H1 (cell line): Measurements from ENCODE around the gene LZTFL1. TPM values are rescaled to one million over a fixed set of nuclear protein-coding genes. Genes with fewer than 3 reads are reported as not detected.

ENCODE experiments used
- CTCF ChIA-PET: fragments of 300-600 bp; sonication (Branson Sonifier 250); formaldehyde crosslinking; loops from one replicate; lab custom pipeline; 2021; ENCODE audit not compliant: partially characterized antibody; lab: Charles Lee
- POLR2A ChIA-PET: fragments of 300-600 bp; sonication (Branson Sonifier 250); formaldehyde crosslinking; loops from one replicate; lab custom pipeline; 2021; ENCODE audit warnings: inconsistent platforms; ENCODE audit not compliant: partially characterized antibody; lab: Charles Lee
- DNase-seq, 2 experiments: peaks; one replicate each; pipeline versions ENCODE4 v3.0.0 to v3.0.0-alpha.2; 2010 to 2022; ENCODE audit warnings: low spot score in 2 of 2, low read depth in 1 of 2, mixed read lengths in 1 of 2
- FAIRE-seq: peaks from 2 replicates; lab custom pipeline; 2011; peaks lifted over from hg19 to GRCh38; lab: Jason Lieb, UNC
- H2AFZ ChIP-seq: 2 replicates; pipeline ENCODE4 v1.8.1; 2012; ENCODE audit warnings: low read length, inconsistent platforms
- H2AK5ac ChIP-seq: 2 replicates; pipeline ENCODE4 v1.6.1; 2013; ENCODE audit warnings: low read depth, low read length
- H2BK120ac ChIP-seq: replicated peaks from 2 replicates; pipeline ENCODE3; 2013; ENCODE audit warnings: low read depth, low read length, inconsistent platforms
- H2BK12ac ChIP-seq: 2 replicates; pipeline ENCODE4 v1.6.1; 2013; ENCODE audit warnings: low read depth, low read length
- H2BK15ac ChIP-seq: 2 replicates; pipeline ENCODE4 v1.6.1; 2013; ENCODE audit warnings: low read length
- H2BK20ac ChIP-seq: 2 replicates; pipeline ENCODE4 v1.6.1; 2013; ENCODE audit warnings: low read length
- H2BK5ac ChIP-seq: 2 replicates; pipeline ENCODE4 v1.6.1; 2013; ENCODE audit warnings: low read depth, low read length
- H3K14ac ChIP-seq: 2 replicates; pipeline ENCODE4 v1.6.1; 2013; ENCODE audit warnings: inconsistent platforms; ENCODE audit not compliant: insufficient read length
- H3K18ac ChIP-seq: 2 replicates; pipeline ENCODE4 v1.6.1; 2013; ENCODE audit warnings: low read length; ENCODE audit errors: extremely low read depth
- H3K23ac ChIP-seq: 2 replicates; pipeline ENCODE4 v1.6.1; 2013; ENCODE audit warnings: inconsistent platforms; ENCODE audit not compliant: insufficient read length
- H3K23me2 ChIP-seq: 2 replicates; pipeline ENCODE4 v1.6.1; 2013; ENCODE audit warnings: low read depth, low read length
- H3K27ac ChIP-seq: 2 replicates; pipeline ENCODE4 v1.6.1; 2011; ENCODE audit warnings: low read depth, low read length, inconsistent platforms
- H3K27me3 ChIP-seq, 4 experiments: replicated peaks in 1 of 4; 1 replicate in 1 of 4; 2 replicates in 3 of 4; pipeline versions ENCODE4 v1.6.1 to v1.8.1; 2011 to 2013; ENCODE audit warnings: low read length in 3 of 4, mild to moderate bottlenecking in 3 of 4, inconsistent platforms in 2 of 4, mixed read lengths in 2 of 4, moderate library complexity in 1 of 4; ENCODE audit not compliant: control insufficient read depth in 3 of 4, insufficient read depth in 3 of 4; ENCODE audit errors: extremely low read depth in 1 of 4
- H3K36me3 ChIP-seq, 4 experiments: 2 replicates each; pipeline versions ENCODE4 v1.6.1 to v1.8.1; 2011 to 2013; ENCODE audit warnings: mild to moderate bottlenecking in 4 of 4, low read length in 3 of 4, moderate library complexity in 2 of 4, control low read depth in 1 of 4, inconsistent platforms in 1 of 4; ENCODE audit not compliant: insufficient read depth in 4 of 4, control insufficient read depth in 2 of 4
- H3K4ac ChIP-seq: replicated peaks from 2 replicates; pipeline ENCODE3; 2013; ENCODE audit warnings: low read length, low read depth, mixed read lengths, inconsistent platforms; ENCODE audit not compliant: insufficient read length
- H3K4me1 ChIP-seq, 4 experiments: replicated peaks in 1 of 4; 1 replicate in 1 of 4; 2 replicates in 3 of 4; pipeline versions ENCODE4 v1.6.1 to v1.8.1; 2011 to 2013; ENCODE audit warnings: low read length in 3 of 4, inconsistent platforms in 2 of 4, mixed read lengths in 1 of 4; ENCODE audit not compliant: insufficient read depth in 4 of 4, control insufficient read depth in 3 of 4
- H3K4me2 ChIP-seq, 2 experiments: 2 replicates each; pipeline versions ENCODE4 v1.6.1 to v1.8.1; 2011 to 2013; ENCODE audit warnings: low read depth in 2 of 2, low read length in 2 of 2, control low read depth in 1 of 2, inconsistent platforms in 1 of 2, mild to moderate bottlenecking in 1 of 2; ENCODE audit not compliant: insufficient read depth in 1 of 2
- H3K4me3 ChIP-seq, 4 experiments: fragments of 200-600, 300-600 bp in 1 of 4; sonication (generic), shearing (Covaris generic), sonication (Bioruptor Twin) in 1 of 4; 2 replicates each; pipeline versions ENCODE4 v1.5.1 to v1.8.1; 2011 to 2016; ENCODE audit warnings: low read length in 4 of 4, low read depth in 3 of 4, control low read depth in 2 of 4, inconsistent platforms in 2 of 4, mild to moderate bottlenecking in 2 of 4, mixed read lengths in 1 of 4, moderate library complexity in 1 of 4; ENCODE audit not compliant: insufficient read depth in 2 of 4; ENCODE audit errors: extremely low read depth in 1 of 4
- H3K56ac ChIP-seq: replicated peaks from 2 replicates; pipeline ENCODE3; 2013; ENCODE audit warnings: low read depth, mild to moderate bottlenecking, mixed read lengths, low read length, inconsistent platforms; ENCODE audit not compliant: insufficient read length
- H3K79me1 ChIP-seq: 2 replicates; pipeline ENCODE4 v1.6.1; 2013; ENCODE audit warnings: low read depth, low read length, control low read depth
- H3K79me2 ChIP-seq, 2 experiments: 2 replicates each; pipeline versions ENCODE4 v1.6.1 to v1.8.1; 2012 to 2013; ENCODE audit warnings: low read length in 2 of 2, mild to moderate bottlenecking in 2 of 2, inconsistent platforms in 1 of 2; ENCODE audit not compliant: insufficient read depth in 2 of 2, control insufficient read depth in 1 of 2
- H3K9ac ChIP-seq, 4 experiments: replicated peaks in 1 of 4; 1 replicate in 1 of 4; 2 replicates in 3 of 4; pipeline versions ENCODE4 v1.6.1 to v1.8.1; 2011 to 2013; ENCODE audit warnings: low read depth in 3 of 4, low read length in 3 of 4, control low read depth in 2 of 4, mild to moderate bottlenecking in 2 of 4, moderate library complexity in 2 of 4, inconsistent platforms in 1 of 4; ENCODE audit errors: extremely low read depth in 1 of 4
- H3K9me3 ChIP-seq, 2 experiments: 2 replicates each; pipeline versions ENCODE4 v1.6.1 to v1.8.1; 2012 to 2013; ENCODE audit warnings: mild to moderate bottlenecking in 2 of 2, moderate library complexity in 2 of 2, control low read depth in 1 of 2, inconsistent platforms in 1 of 2, low read depth in 1 of 2, low read length in 1 of 2, mixed read lengths in 1 of 2; ENCODE audit not compliant: insufficient read depth in 2 of 2
- H4K20me1 ChIP-seq, 2 experiments: replicated peaks in 1 of 2; 2 replicates each; pipeline versions ENCODE3 to v1.8.1; 2011 to 2013; ENCODE audit warnings: inconsistent platforms in 2 of 2, low read length in 2 of 2, mild to moderate bottlenecking in 1 of 2; ENCODE audit not compliant: insufficient read depth in 2 of 2, control insufficient read depth in 1 of 2
- H4K5ac ChIP-seq: 2 replicates; pipeline ENCODE4 v1.6.1; 2013; ENCODE audit warnings: low read length, low read depth, mixed read lengths, inconsistent platforms; ENCODE audit not compliant: insufficient read length
- H4K8ac ChIP-seq: 2 replicates; pipeline ENCODE4 v1.8.0; 2013; ENCODE audit warnings: mild to moderate bottlenecking, moderate library complexity, low read length, inconsistent platforms; ENCODE audit not compliant: insufficient read depth; ENCODE audit errors: extremely low read depth
- H4K91ac ChIP-seq: replicated peaks from 2 replicates; pipeline ENCODE3; 2013; ENCODE audit warnings: low read length, mixed read lengths, inconsistent platforms; ENCODE audit not compliant: insufficient read length
- SIRT6 ChIP-seq: IDR thresholded peaks from one replicate; pipeline ENCODE4 v1.7.1; 2012; ENCODE audit warnings: low read length, inconsistent platforms
- SIX5 ChIP-seq: IDR thresholded peaks from 2 replicates; pipeline ENCODE4 v1.6.1; 2011; ENCODE audit warnings: mild to moderate bottlenecking, low read depth, low read length
- WGBS, 2 experiments: shearing (Covaris generic) in 1 of 2; methylation state at CpG; one replicate each; pipeline versions ENCODE4 v1.1.6 to v1.1.7; 2013 to 2015; ENCODE audit warnings: low lambda C conversion rate in 2 of 2, mixed read lengths in 2 of 2, inconsistent platforms in 1 of 2, low coverage in 1 of 2, missing lambda C conversion rate in 1 of 2; ENCODE audit not compliant: insufficient replicate concordance in 2 of 2, insufficient coverage in 1 of 2, insufficient read length in 1 of 2; ENCODE audit errors: extremely low coverage in 1 of 2, missing lambda C conversion rate in 1 of 2; 5-methylcytosine and 5-hydroxymethylcytosine counted together
- polyA plus RNA-seq, 7 experiments: library from polyadenylated mRNA; depleted of rRNA in 3 of 7; stranded (reverse) in 5 of 7; unstranded in 2 of 7; fragments of >200 nt in 5 of 7; fragments of 200-250 nt in 2 of 7; gene quantifications; 1 replicate in 5 of 7; 2 replicates in 1 of 7; 4 replicates in 1 of 7; pipeline versions ENCODE4 v1.2.1 to v1.2.3, GENCODE V29; 2011 to 2013; ENCODE audit warnings: missing spikeins in 2 of 7, mixed read lengths in 2 of 7
- total RNA-seq: library from RNA; stranded (reverse); fragmentation: NEBNext Ultra II Directional; extraction: Animal tissue kit (Norgen Biotek cat#: 25700); gene quantifications from 2 replicates; pipeline ENCODE4 v1.2.1, GENCODE V29; 2021

The LZTFL1 gene
- total and polyA plus RNA-seq, 2 of the 8 experiments (the other 6 are each of a cell fraction or from before 2014, with no cell fraction given): 8.7 to 11.5 TPM

DNA sequence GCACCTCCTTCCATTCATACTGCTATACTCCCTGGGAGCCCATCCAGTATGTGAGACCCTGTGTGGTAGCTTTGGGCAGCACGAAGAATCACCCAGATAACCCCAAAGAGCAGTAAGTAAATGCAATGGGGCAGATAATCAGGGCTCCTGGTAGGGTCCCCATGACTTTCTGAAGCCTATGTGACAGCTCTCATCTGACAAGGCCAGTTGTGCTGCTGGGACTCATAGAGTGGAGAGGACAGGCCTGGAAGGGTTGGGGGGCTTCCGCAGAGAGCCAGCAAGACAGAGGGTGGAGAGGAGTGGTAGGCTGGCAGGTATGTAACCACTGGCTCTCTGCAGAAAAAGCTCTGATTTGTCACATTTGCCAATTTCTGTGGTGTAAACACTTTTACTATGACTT is 42.3 kb downstream of the LZTFL1 start:
- H3K27me3 ChIP-seq: peaks cover 20 to 39% (median 33%) of the 10 kb centered on the region in 4 experiments
- no peak for FAIRE-seq

More for the DNA sequence above, 42.3 kb downstream of the LZTFL1 start:
- Histone ChIP-seq H3K4me2 (no peak overlapping the region), H2BK5ac (no peak overlapping the region), H4K5ac (no peak overlapping the region), H2BK12ac (no peak overlapping the region), H3K23ac (no peak overlapping the region), H3K23me2 (peaks cover 2% of the 10 kb centered on the region; the same call in 1 of the 2 replicates), H3K9ac (no peak overlapping the region), H4K20me1 (peaks cover 0 to 2% of the 10 kb centered on the region in 2 experiments), H2BK120ac (no peak overlapping the region), H3K18ac (no peak overlapping the region), H4K8ac (no peak overlapping the region), H2BK15ac (no peak overlapping the region), H3K4me1 (peaks cover 0 to 3% (median 0%) of the 10 kb centered on the region in 4 experiments; a peak in 2 of 7 replicates), H3K4ac (no peak overlapping the region), H3K79me2 (no peaks in the 10 kb centered on the region), H3K9me3 (no peaks in the 10 kb centered on the region), H3K79me1 (no peaks in the 10 kb centered on the region), H3K4me3 (no peak overlapping the region), H3K56ac (no peak overlapping the region), H2AK5ac (no peak overlapping the region), H2AFZ (no peak overlapping the region), H3K14ac (no peak overlapping the region), H2BK20ac (no peak overlapping the region), H3K27ac (no peak overlapping the region), H3K36me3 (no peaks in the 10 kb centered on the region), H4K91ac (no peak overlapping the region)
- DNase-seq: peak in 1 of 2 experiments; percentile 27
- ChIA-PET POLR2A (no interaction called here), CTCF (interaction anchor here (0.7 to 1.0 kb wide), 3 partner anchors 49 to 136 kb away, joined by 3 read pairs; no protein-coding TSS in a partner anchor)
- TF ChIP-seq SIX5 (no peak), SIRT6 (no peak)
- 95% methylated on average over 2 of the region's 2 CpGs; no CpG with 5 or more reads in 1 of the 2 experiments for WGBS, 2 experiments
